Measurements from ENCODE around the gene GATA5. TPM values are rescaled to one million over a fixed set of nuclear protein-coding genes. Genes with fewer than 3 reads are reported as not detected.

The GATA5 gene
- total and polyA plus RNA-seq, 7 experiments from 2014 or later = not detected

DNA sequence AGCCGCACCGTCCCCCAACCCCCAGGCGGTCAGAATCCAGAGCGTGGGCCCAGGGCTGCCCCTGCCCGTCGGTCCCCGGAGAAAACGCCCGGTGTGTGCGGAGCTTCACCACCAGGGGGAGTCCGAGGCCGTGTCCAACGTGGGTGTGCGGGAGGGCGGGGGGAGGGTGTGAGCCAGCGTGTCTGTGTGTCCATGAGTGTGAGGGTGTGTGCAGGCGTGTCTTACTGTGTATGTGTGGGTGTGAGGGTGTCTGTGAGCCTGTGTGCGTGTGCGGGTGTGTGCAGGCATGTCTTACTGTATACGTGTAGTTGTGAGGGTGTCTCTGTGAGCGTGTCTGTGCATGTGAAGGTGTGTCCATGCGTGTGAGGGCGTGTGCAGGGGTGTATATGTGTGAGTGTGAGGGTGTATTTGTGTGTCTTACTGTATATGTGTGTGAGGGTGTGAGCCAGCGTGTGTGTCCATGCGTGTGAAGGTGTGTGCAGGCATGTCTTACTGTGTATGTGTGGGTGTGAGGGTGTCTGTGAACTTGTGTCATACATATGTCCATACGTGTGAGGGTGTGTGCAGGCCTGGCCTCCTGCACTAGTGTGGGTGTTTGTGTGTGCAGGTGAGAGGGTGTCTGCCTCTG is 24.6 kb upstream of the GATA5 start:
- ATAC-seq (peak; percentile 73), DNase-seq (peak; percentile 43 to 84 (median 70))
- H3K27me3 Mint-ChIP-seq = peaks cover 0 to 5% (median 0%) of the 10 kb centered on the region in 5 donors
- peaks cover 0 to 27% (median 9%) of the 10 kb centered on the region in 7 donors for H3K4me1 Mint-ChIP-seq
- Histone ChIP-seq H3K27me3 (ENCODE audit: control insufficient read depth in 2 of 2, insufficient read depth in 2 of 2, low read length in 2 of 2) (no peaks in the 10 kb centered on the region), H3K36me3 (ENCODE audit: control insufficient read depth in 2 of 3, insufficient read depth in 3 of 3, low read length in 3 of 3) (no peaks in the 10 kb centered on the region), H3K4me1 (ENCODE audit: control insufficient read depth in 2 of 2, insufficient read depth in 2 of 2, low read length in 2 of 2) (peaks cover 0 to 5% of the 10 kb centered on the region in 2 donors), H3K4me3 (ENCODE audit: low read length) (no peak overlapping the region), H3K27ac (ENCODE audit: low read depth, low read length) (no peak overlapping the region), H3K9me3 (ENCODE audit: control insufficient read depth in 2 of 3, low read length in 3 of 3) (no peaks in the 10 kb centered on the region)
- ChIA-PET POLR2A (interaction anchor here (1.6 kb wide), 1 partner anchor 294 kb away, joined by 6 read pairs; no protein-coding TSS in a partner anchor), CTCF (interaction anchor here (0.6 to 2.3 kb wide), 12 partner anchors 58 to 889 kb away, joined by 3 to 20 read pairs (median 4); partner anchors contain the start of gene OGFR)
- intact Hi-C loops (cut with micrococcal nuclease) = loop anchor here in 1 of 2 donors (1.0 to 2.0 kb wide), 4 partner anchors 24 to 308 kb away; partner anchors contain the start of gene ADRM1
- H3K27ac Mint-ChIP-seq = peak overlapping the region in 3 of 9 donors; percentile 60 to 95 (median 70)
- peaks cover 0 to 6% (median 0%) of the 10 kb centered on the region in 11 donors for H3K9me3 Mint-ChIP-seq
- peak overlapping the region in 1 of 10 donors; percentile 24 for H3K4me3 Mint-ChIP-seq
- H3K36me3 Mint-ChIP-seq = peaks cover 0 to 4% (median 0%) of the 10 kb centered on the region in 5 donors

GRCh38 chr20:62499758-62500236 is 24.0 kb upstream of the GATA5 start:
- Histone ChIP-seq H3K27me3 (ENCODE audit: control insufficient read depth in 2 of 2, insufficient read depth in 2 of 2, low read length in 2 of 2) (no peaks in the 10 kb centered on the region), H3K9me3 (ENCODE audit: control insufficient read depth in 2 of 3, low read length in 3 of 3) (no peaks in the 10 kb centered on the region), H3K4me3 (ENCODE audit: low read length) (no peak overlapping the region), H3K4me1 (ENCODE audit: control insufficient read depth in 2 of 2, insufficient read depth in 2 of 2, low read length in 2 of 2) (peaks cover 0 to 5% of the 10 kb centered on the region in 2 donors), H3K36me3 (ENCODE audit: control insufficient read depth in 2 of 3, insufficient read depth in 3 of 3, low read length in 3 of 3) (no peaks in the 10 kb centered on the region), H3K27ac (ENCODE audit: low read depth, low read length) (no peak overlapping the region)
- ATAC-seq = no peak
- ChIA-PET CTCF (interaction anchor here (0.6 to 2.3 kb wide), 13 partner anchors 58 to 888 kb away, joined by 3 to 20 read pairs (median 4); partner anchors contain the start of gene OGFR), POLR2A (interaction anchor here (1.6 kb wide), 1 partner anchor 294 kb away, joined by 6 read pairs; no protein-coding TSS in a partner anchor)
- Mint-ChIP-seq H3K9me3 (peaks cover 0 to 6% (median 0%) of the 10 kb centered on the region in 11 donors), H3K27ac (peak overlapping the region in 1 of 9 donors; percentile 60), H3K27me3 (peaks cover 0 to 5% (median 0%) of the 10 kb centered on the region in 5 donors), H3K4me3 (peak overlapping the region in 1 of 10 donors; percentile 30), H3K4me1 (peaks cover 0 to 27% (median 9%) of the 10 kb centered on the region in 7 donors), H3K36me3 (peaks cover 0 to 4% (median 0%) of the 10 kb centered on the region in 5 donors)
- intact Hi-C loops (cut with micrococcal nuclease) = loop anchor here (1.0 to 5.0 kb wide), 5 partner anchors 25 to 309 kb away; partner anchors contain the start of gene ADRM1 (in 2 of the 2)
- DNase-seq = no peak

- POLR2A ChIA-PET = interaction anchor here (1.6 kb wide), 1 partner anchor 295 kb away, joined by 6 read pairs; no protein-coding TSS in a partner anchor
- intact Hi-C loops (cut with micrococcal nuclease) = loop anchor here in 1 of 2 donors (5.0 kb wide), 1 partner anchor 197 kb away; the partner anchor contains the start of gene ADRM1
- Histone ChIP-seq H3K9me3 (ENCODE audit: control insufficient read depth in 2 of 3, low read length in 3 of 3) (no peaks in the 10 kb centered on the region), H3K4me3 (ENCODE audit: low read length) (no peak overlapping the region), H3K36me3 (ENCODE audit: control insufficient read depth in 2 of 3, insufficient read depth in 3 of 3, low read length in 3 of 3) (no peaks in the 10 kb centered on the region), H3K27me3 (ENCODE audit: control insufficient read depth in 2 of 2, insufficient read depth in 2 of 2, low read length in 2 of 2) (no peaks in the 10 kb centered on the region), H3K27ac (ENCODE audit: low read depth, low read length) (no peak overlapping the region), H3K4me1 (ENCODE audit: control insufficient read depth in 2 of 2, insufficient read depth in 2 of 2, low read length in 2 of 2) (peaks cover 0 to 5% of the 10 kb centered on the region in 2 donors)
- Mint-ChIP-seq H3K27ac (no peak overlapping the region), H3K36me3 (no peaks in the 10 kb centered on the region), H3K27me3 (peaks cover 0 to 5% (median 0%) of the 10 kb centered on the region in 5 donors), H3K4me3 (no peak overlapping the region), H3K9me3 (no peaks in the 10 kb centered on the region), H3K4me1 (peaks cover 0 to 29% (median 9%) of the 10 kb centered on the region in 7 donors)
- CTCF ChIA-PET = interaction anchor here (0.6 to 2.3 kb wide), 6 partner anchors 9 to 310 kb away, joined by 3 to 20 read pairs (median 4); partner anchors contain the start of gene OGFR
- ATAC-seq = no peak
- DNase-seq = no peak
Observed at GRCh38 chr20:62498874-62499273, 23.1 kb upstream of the GATA5 start.

GRCh38 chr20:62496568-62497218 is 20.9 kb upstream of the GATA5 start:
- DNase-seq (peak in 3 of 9 donors; percentile 19 to 29 (median 26)), ATAC-seq (no peak)
- Histone ChIP-seq H3K4me3 (ENCODE audit: low read length) (no peak overlapping the region), H3K36me3 (ENCODE audit: control insufficient read depth in 2 of 3, insufficient read depth in 3 of 3, low read length in 3 of 3) (no peaks in the 10 kb centered on the region), H3K9me3 (ENCODE audit: control insufficient read depth in 2 of 3, low read length in 3 of 3) (no peaks in the 10 kb centered on the region), H3K27me3 (ENCODE audit: control insufficient read depth in 2 of 2, insufficient read depth in 2 of 2, low read length in 2 of 2) (no peaks in the 10 kb centered on the region), H3K4me1 (ENCODE audit: control insufficient read depth in 2 of 2, insufficient read depth in 2 of 2, low read length in 2 of 2) (peaks cover 0 to 5% of the 10 kb centered on the region in 2 donors), H3K27ac (ENCODE audit: low read depth, low read length) (no peak overlapping the region)
- Mint-ChIP-seq H3K4me3 (no peak overlapping the region), H3K36me3 (no peaks in the 10 kb centered on the region), H3K27me3 (peaks cover 0 to 8% (median 0%) of the 10 kb centered on the region in 5 donors), H3K9me3 (no peaks in the 10 kb centered on the region), H3K4me1 (peaks cover 0 to 19% (median 8%) of the 10 kb centered on the region in 7 donors), H3K27ac (peak overlapping the region in 1 of 9 donors; percentile 69)
- POLR2A ChIA-PET = no interaction called here
- CTCF ChIA-PET = no interaction called here
- intact Hi-C loops (cut with micrococcal nuclease) = loop anchor here in 1 of 2 donors (5.0 kb wide), 1 partner anchor 194 kb away; the partner anchor contains the start of gene ADRM1

DNA sequence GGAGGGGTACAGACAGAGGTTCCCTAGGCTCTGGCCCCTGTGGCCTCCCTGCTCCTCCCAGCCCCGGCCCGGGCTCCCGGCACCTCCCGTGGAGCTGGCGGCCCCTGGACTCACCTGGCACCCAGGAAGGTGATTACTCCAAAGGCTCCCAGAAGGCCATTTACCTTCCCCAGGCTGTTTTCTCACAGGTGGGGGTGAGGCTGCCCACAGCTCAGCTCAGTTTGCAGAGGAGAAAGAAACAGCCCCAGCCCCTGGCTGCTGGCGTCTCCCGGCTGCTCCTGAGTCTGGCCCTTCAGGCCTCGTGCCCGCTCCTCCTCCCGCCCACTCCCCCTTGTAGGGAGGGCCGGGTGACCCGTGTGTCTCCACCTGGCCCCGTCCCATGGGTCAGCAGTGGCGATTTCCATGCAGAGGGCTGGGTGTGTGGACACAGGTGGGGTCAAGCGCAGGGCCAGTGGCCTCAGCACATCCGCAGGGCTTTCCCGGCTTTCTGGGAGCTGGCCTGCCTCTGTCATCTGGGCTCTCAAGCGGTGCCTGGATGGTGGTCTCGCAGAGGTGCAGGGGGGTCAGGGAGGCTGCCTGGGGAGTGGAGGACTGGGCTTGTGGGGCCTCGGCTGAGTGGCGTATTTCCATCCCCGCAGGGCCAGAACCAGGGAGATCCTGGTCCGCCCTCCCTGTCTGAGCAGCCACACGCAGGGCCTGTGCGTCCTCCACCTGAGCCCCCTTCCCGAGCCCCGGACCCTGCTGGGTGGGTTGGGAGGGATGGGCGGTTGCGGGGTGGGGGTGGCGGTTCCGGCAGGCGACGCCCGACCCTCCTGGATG is 20.2 kb upstream of the GATA5 start:
- Mint-ChIP-seq H3K4me1 (peaks cover 0 to 13% (median 8%) of the 10 kb centered on the region in 7 donors), H3K4me3 (no peak overlapping the region), H3K27me3 (peaks cover 0 to 8% (median 0%) of the 10 kb centered on the region in 5 donors), H3K36me3 (no peaks in the 10 kb centered on the region), H3K27ac (no peak overlapping the region), H3K9me3 (no peaks in the 10 kb centered on the region)
- H3K4me1 ChIP-seq (ENCODE audit: control insufficient read depth in 2 of 2, insufficient read depth in 2 of 2, low read length in 2 of 2) = peaks cover 0 to 5% of the 10 kb centered on the region in 2 donors
- no peak overlapping the region for H3K4me3 ChIP-seq (ENCODE audit: low read length)
- POLR2A ChIA-PET = no interaction called here
- intact Hi-C loops (cut with micrococcal nuclease) = loop anchor here in 1 of 2 donors (5.0 kb wide), 1 partner anchor 194 kb away; the partner anchor contains the start of gene ADRM1
- no peaks in the 10 kb centered on the region for H3K27me3 ChIP-seq (ENCODE audit: control insufficient read depth in 2 of 2, insufficient read depth in 2 of 2, low read length in 2 of 2)
- ATAC-seq = no peak
- H3K36me3 ChIP-seq (ENCODE audit: control insufficient read depth in 2 of 3, insufficient read depth in 3 of 3, low read length in 3 of 3) = no peaks in the 10 kb centered on the region
- DNase-seq = no peak
- H3K27ac ChIP-seq (ENCODE audit: low read depth, low read length) = no peak overlapping the region
- no peaks in the 10 kb centered on the region for H3K9me3 ChIP-seq (ENCODE audit: control insufficient read depth in 2 of 3, low read length in 3 of 3)
- CTCF ChIA-PET = no interaction called here
